ENCODE results near the gene RPRD1B. TPM values are rescaled to one million over a fixed set of nuclear protein-coding genes. Genes with fewer than 3 reads are reported as not detected.

Gene RPRD1B
- total and polyA plus RNA-seq, 2 of the 4 experiments (the other 2 are of a cell fraction), result 8.4 to 9.9 TPM

- H3K4ac ChIP-seq (ENCODE audit: low read depth, low read length), result no peak overlapping the region
- no peak overlapping the region for H2BK5ac ChIP-seq (ENCODE audit: low read depth, low read length, poor library complexity, severe bottlenecking)
- H2BK120ac ChIP-seq (ENCODE audit: low read depth, low read length), result no peak overlapping the region
- no peak overlapping the region for H2AK9ac ChIP-seq (replicated peaks; ENCODE audit: low read depth, low read length, poor library complexity)
- H3K23ac ChIP-seq (ENCODE audit: low read depth, low read length), result no peak overlapping the region
- H4K8ac ChIP-seq (ENCODE audit: low read depth in 2 of 2, low read length in 2 of 2), result no peak overlapping the region
- H2BK15ac ChIP-seq (ENCODE audit: low read depth, low read length), result no peak overlapping the region
- no peak overlapping the region for H3K4me3 ChIP-seq (ENCODE audit: insufficient read depth, low read depth, low read length)
- in situ Hi-C loops (cut with MboI; ENCODE audit: low sequenced_read_pairs), result no loop called here
- no peak overlapping the region for H3K9ac ChIP-seq (ENCODE audit: low read depth, low read length)
- CTCF ChIA-PET, result interaction anchor here (0.7 kb wide), 1 partner anchor 11 kb away, joined by 3 read pairs; no protein-coding TSS in a partner anchor
- no peaks in the 10 kb centered on the region for H3K9me3 ChIP-seq (ENCODE audit: control insufficient read depth, insufficient read depth, low read length)
- H3K27me3 ChIP-seq (ENCODE audit: control insufficient read depth, insufficient read depth, low read length), result no peaks in the 10 kb centered on the region
- peaks cover 7% of the 10 kb centered on the region; the same call in 1 of the 2 replicates for H4K20me1 ChIP-seq (ENCODE audit: insufficient read depth, low read length)
- TF ChIP-seq FOS (IDR thresholded peaks at IDR 0.05; ENCODE audit: low read depth, low read length) (no peak), SMC3 (IDR thresholded peaks at IDR 0.05; ENCODE audit: low read depth, low read length) (no peak), ELK1 (IDR thresholded peaks at IDR 0.05; ENCODE audit: borderline replicate concordance, low read depth, low read length) (no peak), CTCF (conservative IDR thresholded peaks at IDR 0.05; ENCODE audit: low read depth, low read length) (no peak), RFX5 (IDR thresholded peaks at IDR 0.05; ENCODE audit: low read depth, low read length) (no peak), RCOR1 (IDR thresholded peaks at IDR 0.05; ENCODE audit: insufficient replicate concordance, low read length) (no peak), POLR2A (IDR thresholded peaks at IDR 0.05; ENCODE audit: low read depth, low read length) (no peak), MAZ (IDR thresholded peaks at IDR 0.05; ENCODE audit: borderline replicate concordance, low read depth, low read length) (no peak), BHLHE40 (IDR thresholded peaks at IDR 0.05; ENCODE audit: low read depth, low read length) (no peak), USF2 (IDR thresholded peaks at IDR 0.05; ENCODE audit: low read depth, low read length) (no peak), CHD1 (IDR thresholded peaks at IDR 0.05; ENCODE audit: low read depth, low read length) (no peak), NFE2L2 (IDR thresholded peaks at IDR 0.05; ENCODE audit: low read depth, low read length) (no peak), CEBPB (IDR thresholded peaks at IDR 0.05; ENCODE audit: low read depth, low read length) (no peak), MAFK (IDR thresholded peaks at IDR 0.05; ENCODE audit: low read depth, low read length) (no peak), MXI1 (IDR thresholded peaks at IDR 0.05; ENCODE audit: borderline replicate concordance, low read depth, low read length) (no peak), RAD21 (IDR thresholded peaks at IDR 0.05; ENCODE audit: low read length) (no peak)
- H3K4me1 ChIP-seq (ENCODE audit: control insufficient read depth, insufficient read depth, low read length), result peaks cover 6% of the 10 kb centered on the region
- ATAC-seq (ENCODE audit: low read depth), result no peak
- H2BK20ac ChIP-seq (ENCODE audit: low read depth, low read length), result no peak overlapping the region
- H3K4me2 ChIP-seq (ENCODE audit: low read depth, low read length), result no peak overlapping the region
- no peak overlapping the region for H3K14ac ChIP-seq (replicated peaks; ENCODE audit: low read depth, low read length)
- H3K36me3 ChIP-seq (ENCODE audit: control insufficient read depth, insufficient read depth, low read length), result peaks cover 11% of the 10 kb centered on the region
- H3K27ac ChIP-seq (ENCODE audit: insufficient read depth, low read length), result no peak overlapping the region
- intact Hi-C loops (cut with micrococcal nuclease), result no loop called here
- H2AK5ac ChIP-seq (ENCODE audit: low read depth, low read length), result no peak overlapping the region
- H4K5ac ChIP-seq (ENCODE audit: low read depth, low read length), result no peak overlapping the region
- peaks cover 40 to 64% of the 10 kb centered on the region in 2 experiments for H3K79me1 ChIP-seq (ENCODE audit: low read depth in 1 of 2, low read length in 2 of 2)
- no peak overlapping the region for H3K18ac ChIP-seq (ENCODE audit: low read depth, low read length)
- no peak overlapping the region for H3K56ac ChIP-seq (ENCODE audit: extremely low read depth, insufficient read depth, low read length)
- no TSS peak for BruUV-seq (replicated peaks)
- dilution Hi-C loops (cut with HindIII; ENCODE audit: low sequenced_read_pairs, unreplicated experiment), result no loop called here
- no peak overlapping the region for H2AFZ ChIP-seq (replicated peaks; ENCODE audit: low read length, poor library complexity)
- no peak overlapping the region for H4K91ac ChIP-seq (ENCODE audit: insufficient read depth, low read depth, low read length)
- POLR2A ChIA-PET (ENCODE audit: unreplicated experiment), result no interaction called here
- H3K9me1 ChIP-seq (ENCODE audit: insufficient read depth, low read length), result peaks cover 11% of the 10 kb centered on the region
- no peak for DNase-seq
- no CpG with 5 or more reads among the region's 5 CpGs for WGBS, 2 experiments (ENCODE audit: extremely low coverage in 2 of 2, insufficient read length in 1 of 2)
Measured at GRCh38 chr20:38036366-38036765, 2.8 kb downstream of the RPRD1B start.

Measured in IMR-90 (cell line).